Measurements from ENCODE around the gene FUT1.
"Not testable (repeated sequence)": the region's sequence is repeated elsewhere in the genome, so short reads cannot be mapped to it uniquely, and the experiment has no call there.

Gene FUT1

GRCh38 chr19:48752496-48753365, at the start of gene FUT1:
FUT1 (minus strand) TSS chr19:48752641; CDS start chr19:48751281, 1,360 bp downstream.
- peak; percentile 51 for DNase-seq

DNA sequence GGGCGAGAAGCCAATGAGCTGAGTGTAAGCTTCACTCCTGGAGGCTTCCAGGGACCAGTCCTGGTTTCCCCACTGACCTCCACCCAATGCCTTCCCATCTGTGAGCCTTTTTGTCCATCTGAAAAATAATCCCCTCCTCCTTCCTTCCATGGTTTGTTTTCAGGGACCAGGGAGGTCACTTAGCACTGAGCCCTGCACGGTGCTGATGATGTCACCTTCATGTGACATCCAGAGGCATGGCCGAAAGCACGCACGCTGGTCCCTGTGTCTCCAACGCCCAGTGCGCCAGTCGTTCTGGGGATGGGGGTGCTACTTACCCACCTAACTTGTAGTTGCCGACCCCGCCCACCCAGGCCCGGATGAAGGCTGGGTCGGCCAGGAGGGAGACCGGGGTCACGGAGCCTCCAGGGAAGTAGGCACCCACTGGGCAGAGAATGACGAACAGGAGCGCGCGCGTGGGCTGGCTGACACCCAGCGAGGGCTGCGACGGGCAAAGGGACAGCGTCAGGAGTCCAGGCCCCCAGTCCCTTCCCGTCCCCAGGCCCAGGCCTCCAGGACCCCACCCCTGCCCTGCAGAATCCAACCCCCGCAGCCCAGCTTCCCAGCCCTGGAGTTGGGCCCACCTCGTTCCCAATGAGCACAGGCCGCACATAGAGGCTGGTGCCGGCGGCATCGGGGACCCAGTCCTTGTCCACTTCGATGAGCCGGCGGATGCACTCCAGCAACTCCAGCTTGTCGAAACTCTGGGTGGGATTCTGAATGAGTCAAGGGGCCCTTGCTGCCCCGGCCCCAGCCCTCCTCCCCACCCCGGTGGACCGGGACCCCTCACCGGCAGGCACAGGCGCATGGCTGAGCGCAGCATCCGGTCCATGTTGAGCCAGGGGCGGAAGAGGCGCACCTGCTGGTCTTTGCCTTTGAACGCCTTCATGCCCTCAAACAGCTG, 47.2 kb upstream of the FUT1 start:
- no peak for DNase-seq

DNA sequence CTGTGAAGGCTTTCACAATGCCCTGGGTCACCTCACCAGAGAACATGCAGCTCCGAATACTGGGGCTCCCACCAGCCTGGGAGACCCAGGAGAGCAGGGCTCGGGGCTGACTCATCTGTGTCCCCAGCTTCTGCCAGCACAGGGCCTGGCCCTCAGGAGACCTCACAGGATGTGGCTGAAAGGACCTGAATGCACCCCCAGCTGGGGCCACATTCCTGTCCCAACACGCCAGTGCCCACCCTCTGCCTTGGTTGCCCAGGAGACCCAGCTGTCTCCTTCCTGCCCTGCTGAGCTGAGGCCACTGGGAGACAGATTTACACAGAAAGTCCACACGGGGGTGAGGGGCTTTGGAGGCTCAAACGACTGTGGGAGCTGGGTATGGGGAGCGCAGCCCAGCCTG, 46.5 kb upstream of the FUT1 start:
- no peak for DNase-seq

DNA sequence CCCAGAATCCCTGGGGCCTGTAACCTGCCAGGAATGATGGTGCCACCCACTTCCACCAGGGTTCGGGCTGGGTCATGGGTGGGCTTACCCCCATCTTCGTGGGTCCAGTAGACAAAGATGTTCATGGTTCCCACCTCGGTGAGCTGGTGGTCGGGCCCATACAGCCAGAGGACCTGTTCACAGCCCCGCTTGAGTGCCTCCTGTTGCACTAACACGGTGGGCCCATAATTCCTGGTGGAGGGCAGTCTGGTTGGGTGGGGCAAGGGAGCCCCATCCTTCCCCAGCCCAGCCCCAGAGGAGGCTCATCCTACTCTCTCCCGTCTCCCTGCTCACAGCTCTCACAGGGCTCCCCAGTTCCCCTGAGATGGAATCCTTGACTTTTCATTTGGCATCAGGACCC, 44.7 kb upstream of the FUT1 start:
- no peak for DNase-seq

DNA sequence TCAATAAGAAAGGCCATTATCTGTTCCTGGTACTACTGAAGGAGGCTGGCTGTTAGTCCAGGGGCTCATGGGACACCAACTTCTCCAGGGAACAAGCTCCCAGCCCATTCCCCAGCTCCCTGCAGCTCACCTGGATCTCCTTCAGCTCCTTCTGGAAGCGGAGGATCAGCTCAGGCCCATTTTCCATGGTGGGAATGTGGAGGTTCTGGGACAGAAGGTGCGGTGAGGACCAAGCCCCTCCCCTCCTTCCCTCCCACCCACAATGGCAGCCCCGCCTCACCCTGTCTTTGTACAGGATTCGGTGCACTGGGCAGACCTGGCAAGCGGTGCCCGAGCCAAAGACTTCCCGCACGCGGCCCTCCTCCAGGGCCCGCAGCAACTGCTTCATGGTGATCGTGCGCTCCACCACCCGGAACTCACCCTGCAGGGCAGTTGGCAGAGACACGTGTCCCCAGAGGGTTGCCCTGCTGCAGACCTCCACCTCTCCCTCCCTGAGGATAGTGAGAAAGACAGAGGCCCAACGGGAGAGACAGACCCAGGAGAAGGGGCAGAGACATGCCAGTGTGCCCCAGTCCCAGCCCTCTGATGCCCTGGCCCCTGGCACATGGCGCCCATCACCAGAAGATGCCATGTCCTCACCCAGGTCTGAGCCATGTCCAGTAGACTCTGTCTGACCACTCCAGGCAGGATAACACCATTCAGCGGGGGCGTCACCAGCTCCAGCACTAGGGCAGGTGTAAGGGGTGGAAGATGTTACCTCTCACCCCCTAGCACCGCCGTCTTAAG, 44.0 kb upstream of the FUT1 start:
- no peak for DNase-seq

GRCh38 chr19:48795685-48796070, 43.2 kb upstream of the FUT1 start:
- DNase-seq = no peak

DNA sequence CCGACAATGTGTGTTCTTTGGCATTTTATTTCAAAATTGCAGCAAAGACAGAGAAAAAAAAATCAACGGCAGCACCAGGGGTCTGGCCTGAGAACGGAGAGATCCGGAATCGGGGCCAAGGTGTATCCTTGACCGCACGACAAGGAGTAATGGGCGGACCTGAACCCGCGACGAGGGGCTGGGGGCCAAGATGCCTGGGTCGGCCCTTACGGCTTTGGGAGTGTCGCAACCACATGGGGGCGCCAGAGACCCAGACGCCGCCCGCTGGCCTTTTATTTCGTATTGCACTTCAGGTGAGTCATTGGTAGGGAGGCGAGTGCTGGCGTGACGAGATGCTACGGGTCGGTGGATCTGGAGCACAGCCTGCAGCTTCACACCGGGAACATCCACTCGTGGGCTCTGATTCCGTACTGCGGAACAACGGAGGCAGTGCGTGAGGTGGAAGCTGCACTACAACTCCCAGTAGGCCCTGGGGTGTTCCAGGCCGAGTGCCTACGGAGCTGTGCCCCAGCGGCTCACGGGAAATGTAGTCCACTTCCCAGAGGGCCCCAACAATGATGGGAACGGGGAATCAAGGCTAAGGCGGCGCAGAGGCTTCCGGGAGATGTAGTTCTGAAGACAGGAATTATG, 42.7 kb upstream of the FUT1 start:
- peak; percentile 88 for DNase-seq

DNA sequence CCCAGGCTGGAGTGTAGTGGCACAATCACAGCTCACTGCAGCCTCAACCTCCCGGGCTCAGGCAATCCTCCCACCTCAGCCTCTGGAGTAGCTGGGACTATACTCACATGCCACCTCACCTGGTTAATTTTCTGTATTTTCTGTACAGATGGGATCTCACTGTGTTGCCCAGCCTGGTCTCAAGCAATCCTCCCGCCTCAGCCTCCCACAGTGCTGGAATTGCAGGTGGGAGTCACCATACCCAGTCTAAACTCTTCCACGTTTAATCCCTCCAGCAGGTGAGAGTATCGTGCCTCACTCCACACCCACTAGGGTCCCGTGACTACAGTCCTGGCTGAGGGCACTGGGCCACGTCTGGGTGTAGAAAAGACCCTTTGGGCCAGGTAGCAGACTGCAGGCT, 41.9 kb upstream of the FUT1 start:
- DNase-seq = no peak

- no peak for DNase-seq
Measured at GRCh38 chr19:48793271-48793670, 40.8 kb upstream of the FUT1 start.

DNA sequence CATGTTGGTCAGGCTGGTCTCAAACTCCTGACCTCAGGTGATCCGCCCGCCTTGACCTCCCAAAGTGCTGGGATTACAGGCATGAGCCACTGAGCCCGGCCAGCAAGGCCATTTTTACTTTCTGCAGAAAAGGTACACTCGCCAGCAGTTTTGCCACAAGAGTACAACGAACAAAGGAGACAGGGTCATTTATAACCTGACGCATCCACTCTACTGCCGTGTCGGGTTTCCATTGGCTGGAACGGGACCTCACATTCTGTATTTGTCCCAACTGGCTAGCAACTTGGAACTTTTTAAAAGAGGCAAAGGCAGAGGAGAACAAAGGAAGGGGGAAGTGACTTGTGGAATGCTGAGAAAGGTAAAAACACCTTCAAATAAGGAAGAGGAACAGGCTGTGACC, 34.9 kb upstream of the FUT1 start:
- not testable (repeated sequence) for DNase-seq

- not testable (repeated sequence) for DNase-seq
Measured at GRCh38 chr19:48786422-48786821, 34.0 kb upstream of the FUT1 start.

- DNase-seq = no peak
Measured at GRCh38 chr19:48784527-48784926, 32.1 kb upstream of the FUT1 start.

- no peak for DNase-seq
Measured at GRCh38 chr19:48780631-48781391, 28.4 kb upstream of the FUT1 start.

GRCh38 chr19:48779636-48780035, 27.2 kb upstream of the FUT1 start:
- no peak for DNase-seq

GRCh38 chr19:48777720-48778119, 25.3 kb upstream of the FUT1 start:
- DNase-seq = no peak

- no peak for DNase-seq
Measured at GRCh38 chr19:48777139-48777538, 24.7 kb upstream of the FUT1 start.

- no peak for DNase-seq
Measured at GRCh38 chr19:48772503-48772953, 20.1 kb upstream of the FUT1 start.

- DNase-seq = no peak
Measured at GRCh38 chr19:48770734-48771472, 18.5 kb upstream of the FUT1 start.

- DNase-seq = no peak
Measured at GRCh38 chr19:48770266-48770665, 17.8 kb upstream of the FUT1 start.

DNA sequence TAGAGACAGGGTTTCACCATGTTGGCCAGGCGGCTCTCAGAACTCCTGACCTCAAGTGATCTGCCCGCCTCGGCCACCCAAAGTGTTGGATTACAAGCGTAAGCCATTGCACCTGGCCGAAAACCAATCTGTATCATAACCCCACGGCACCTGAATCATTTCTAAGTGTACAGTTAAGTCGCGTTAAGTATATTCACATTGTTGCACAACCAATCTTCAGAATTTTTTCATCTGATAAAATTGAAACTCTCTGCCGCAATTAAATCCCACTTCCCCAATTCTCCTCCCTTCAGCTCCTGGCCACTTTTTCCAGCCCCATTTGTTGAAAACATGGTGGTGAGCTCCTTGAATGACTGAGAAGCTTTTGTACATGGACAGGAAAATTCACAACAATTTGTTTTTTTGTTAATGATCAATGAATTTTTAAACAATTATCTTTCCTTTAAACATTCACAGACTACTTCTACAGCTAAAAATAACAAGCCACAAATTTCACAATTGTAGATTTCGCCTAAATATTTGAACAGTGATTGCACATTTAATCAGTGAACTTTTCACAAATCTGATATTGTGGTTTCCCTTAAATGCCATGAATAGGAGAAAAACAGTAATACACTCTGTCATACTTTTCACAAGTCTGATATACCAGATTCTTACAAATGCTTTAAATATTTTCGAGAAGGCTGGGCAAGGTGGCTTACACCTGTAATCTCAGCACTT, 16.7 kb upstream of the FUT1 start:
- DNase-seq = no peak

Data from stimulated activated CD4-positive, alpha-beta T cell treated with anti-CD3 and anti-CD28 coated beads, Interleukin-15, amount 100 ng/mL, for 24 hours (primary cell).